PC-3 (cell line): Measurements from ENCODE around the gene SP7.

ENCODE experiments used
- CTCF ChIP-seq: fragments of 300-600 bp; sonication (generic); conservative IDR thresholded peaks from 2 replicates; pipeline ENCODE4 v1.5.1; 2017; ENCODE audit warnings: antibody characterized with exemption, low read depth, mild to moderate bottlenecking, low read length
- EZH2 ChIP-seq: fragments of 300-600 bp; sonication (generic); IDR thresholded peaks from one replicate; pipeline ENCODE4 v1.6.1; 2017; ENCODE audit warnings: antibody characterized with exemption, mild to moderate bottlenecking, low read length; ENCODE audit not compliant: unreplicated experiment
- EZH2phosphoT487 ChIP-seq: fragments of 300-600 bp; sonication (generic); IDR thresholded peaks from 2 replicates; pipeline ENCODE4 v1.6.1; 2018; ENCODE audit warnings: mild to moderate bottlenecking, antibody characterized with exemption, low read length, borderline replicate concordance

GRCh38 chr12:53287741-53288216 lies 48.4 kb downstream of the SP7 start:
- TF ChIP-seq EZH2phosphoT487, result no peak
- TF ChIP-seq CTCF, result peak; percentile 90
- no peak for TF ChIP-seq EZH2
